A549 (cell line): ENCODE results near the gene ZDHHC19. TPM values are rescaled to one million over a fixed set of nuclear protein-coding genes. Genes with fewer than 3 reads are reported as not detected.
"Not testable (repeated sequence)": the region's sequence is repeated elsewhere in the genome, so short reads cannot be mapped to it uniquely, and the experiment has no call there.

Experiments used
- ATAC-seq, 2 experiments: fragments of 200-7000 bp in 1 of 2; fragments of >200 bp in 1 of 2; cut with Nextera tagmentation in 1 of 2; cut with Tn5 transposase in 1 of 2; 3 replicates each; pipeline versions ENCODE4 v1.8.0 to v1.9.1; 2018 to 2020; ENCODE audit warnings: mild to moderate bottlenecking in 1 of 2, moderate library complexity in 1 of 2
- CTCF ChIA-PET: fragments of 300-600 bp; sonication (Branson Sonifier 250); formaldehyde crosslinking; extraction: SDS; loops from one replicate; lab custom pipeline; 2021; ENCODE audit warnings: antibody characterized with exemption, inconsistent platforms; lab: Yijun Ruan, JAX
- POLR2A ChIA-PET: fragments of 350-600 bp; formaldehyde crosslinking; extraction: SDS; loops from one replicate; lab custom pipeline; 2021; ENCODE audit warnings: antibody characterized with exemption, inconsistent platforms; lab: Yijun Ruan, JAX
- DNase-seq, 2 experiments: peaks; one replicate each; pipeline versions ENCODE4 v3.0.0 to v3.0.0-alpha.2; 2011 to 2016; ENCODE audit warnings: low read depth in 1 of 2, low spot score in 1 of 2
- FAIRE-seq: peaks from 2 replicates; lab custom pipeline; 2011; peaks lifted over from hg19 to GRCh38; lab: Jason Lieb, UNC
- H3K27ac ChIP-seq, 2 experiments: fragments of >200 bp; sonication (Bioruptor Twin); formaldehyde crosslinking; 3 replicates each; pipeline ENCODE4 v1.5.1; 2016 to 2017
- H3K4me1 ChIP-seq: fragments of >200 bp; sonication (Bioruptor Twin); formaldehyde crosslinking; 3 replicates; pipeline ENCODE4 v1.6.1; 2016
- H3K4me2 ChIP-seq: fragments of >200 bp; sonication (Bioruptor Twin); formaldehyde crosslinking; 3 replicates; pipeline ENCODE4 v1.6.1; 2016
- H3K4me3 ChIP-seq: fragments of >200 bp; sonication (Bioruptor Twin); formaldehyde crosslinking; 3 replicates; pipeline ENCODE4 v1.5.1; 2016
- H3K9me3 ChIP-seq: fragments of >200 bp; sonication (Bioruptor Twin); formaldehyde crosslinking; 3 replicates; pipeline ENCODE4 v1.6.1; 2016
- BHLHE40 ChIP-seq: IDR thresholded peaks from 2 replicates; pipeline ENCODE4 v1.6.1; 2012; ENCODE audit warnings: low read depth, low read length, inconsistent platforms
- CBX8 ChIP-seq: fragments of 200-600 bp; sonication (generic); IDR thresholded peaks from 2 replicates; pipeline ENCODE4 v1.6.1; 2016
- CEBPB ChIP-seq, 2 experiments: fragments of >200 bp in 1 of 2; sonication (Bioruptor Twin) in 1 of 2; formaldehyde crosslinking in 1 of 2; IDR thresholded peaks; 2 replicates each; pipeline ENCODE4 v1.6.1; 2012 to 2016
- EHF ChIP-seq: fragments of 250-450 bp; sonication (Bioruptor Pico); IDR thresholded peaks from 2 replicates; pipeline ENCODE4 v1.5.0; 2020; ENCODE audit warnings: mild to moderate bottlenecking
- FOSB ChIP-seq: fragments of 250-450 bp; sonication (Bioruptor Pico); IDR thresholded peaks from 2 replicates; pipeline ENCODE4 v1.5.0; 2020; ENCODE audit warnings: mild to moderate bottlenecking, moderate library complexity
- FOSL2 ChIP-seq, 2 experiments: fragments of 450-650 bp in 1 of 2; fragments of >200 bp in 1 of 2; sonication (Bioruptor Twin) in 1 of 2; formaldehyde crosslinking; IDR thresholded peaks; 2 replicates each; pipeline versions ENCODE4 v1.5.0 to v1.6.1; 2016 to 2020; ENCODE audit warnings: mild to moderate bottlenecking in 1 of 2, moderate library complexity in 1 of 2
- JUN ChIP-seq, 2 experiments: fragments of >200 bp; sonication (Bioruptor Twin); formaldehyde crosslinking; IDR thresholded peaks; 2 replicates in 1 of 2; 3 replicates in 1 of 2; pipeline ENCODE4 v1.6.1; 2016 to 2017
- PHF8 ChIP-seq: fragments of 200-600 bp; sonication (generic); IDR thresholded peaks from 2 replicates; pipeline ENCODE4 v1.6.1; 2016; ENCODE audit warnings: low read depth, mild to moderate bottlenecking, antibody characterized with exemption, moderate library complexity, borderline replicate concordance
- POLR2AphosphoS2 ChIP-seq: conservative IDR thresholded peaks from 2 replicates; pipeline ENCODE4 v1.6.1; 2012; ENCODE audit warnings: low read length, improper control_type of control experiment, inconsistent platforms
- RAD21 ChIP-seq, 2 experiments: fragments of >200 bp in 1 of 2; sonication (Bioruptor Twin) in 1 of 2; formaldehyde crosslinking in 1 of 2; IDR thresholded peaks in 1 of 2; conservative IDR thresholded peaks in 1 of 2; 2 replicates in 1 of 2; 3 replicates in 1 of 2; pipeline ENCODE4 v1.6.1; 2012 to 2018; ENCODE audit warnings: inconsistent platforms in 1 of 2
- RCOR1 ChIP-seq: fragments of 150-350 bp; IDR thresholded peaks from 2 replicates; pipeline ENCODE4 v1.6.1; 2014; ENCODE audit warnings: antibody characterized with exemption, low read length, low read depth
- RFX5 ChIP-seq: fragments of 450-650 bp; IDR thresholded peaks from 2 replicates; pipeline ENCODE4 v1.7.1; 2014; ENCODE audit warnings: antibody characterized with exemption, mild to moderate bottlenecking, moderate library complexity
- SMC3 ChIP-seq: fragments of >200 bp; sonication (Bioruptor Twin); formaldehyde crosslinking; IDR thresholded peaks from 3 replicates; pipeline ENCODE4 v1.6.1; 2018; ENCODE audit warnings: inconsistent platforms
- SREBF2 ChIP-seq: fragments of 450-650 bp; IDR thresholded peaks from 2 replicates; pipeline ENCODE4 v1.6.1; 2014; ENCODE audit warnings: mild to moderate bottlenecking, moderate library complexity
- ZFP36 ChIP-seq: fragments of 450-650 bp; IDR thresholded peaks from 2 replicates; pipeline ENCODE4 v1.6.1; 2014; ENCODE audit warnings: borderline replicate concordance; ENCODE audit not compliant: partially characterized antibody
- WGBS: methylation state at CpG from one replicate; pipeline ENCODE4 v1.1.6; 2017; ENCODE audit errors: missing lambda C conversion rate; 5-methylcytosine and 5-hydroxymethylcytosine counted together
- polyA plus RNA-seq, 4 experiments: library from polyadenylated mRNA; depleted of rRNA in 3 of 4; stranded (reverse); fragments of >200 nt; fragmentation: RNase III in 1 of 4; extraction: RNeasy Plus Mini Kit Qiagen cat#74134 plus additional on column Dnase treatment in 1 of 4; gene quantifications; 2 replicates in 3 of 4; 3 replicates in 1 of 4; pipeline ENCODE4 v1.2.3, GENCODE V29; 2011 to 2017
- TF ChIP-seq, protein P1 (sequence below): fragments of 200-600 bp; sonication (generic); IDR thresholded peaks from 2 replicates; pipeline ENCODE4 v1.6.1; 2016; ENCODE audit warnings: antibody characterized with exemption, mild to moderate bottlenecking, moderate library complexity
- TF ChIP-seq, protein P2 (sequence below): fragments of 150-350 bp; IDR thresholded peaks from 2 replicates; pipeline ENCODE4 v1.6.1; 2014; ENCODE audit warnings: low read depth, mild to moderate bottlenecking, low read length
- TF ChIP-seq, protein P3 (sequence below): IDR thresholded peaks from 2 replicates; pipeline ENCODE4 v1.6.1; 2012

Gene ZDHHC19
- polyA plus RNA-seq, 2 of the 4 experiments (the other 2 are of a cell fraction): 0.15 TPM; not detected in 1

DNA sequence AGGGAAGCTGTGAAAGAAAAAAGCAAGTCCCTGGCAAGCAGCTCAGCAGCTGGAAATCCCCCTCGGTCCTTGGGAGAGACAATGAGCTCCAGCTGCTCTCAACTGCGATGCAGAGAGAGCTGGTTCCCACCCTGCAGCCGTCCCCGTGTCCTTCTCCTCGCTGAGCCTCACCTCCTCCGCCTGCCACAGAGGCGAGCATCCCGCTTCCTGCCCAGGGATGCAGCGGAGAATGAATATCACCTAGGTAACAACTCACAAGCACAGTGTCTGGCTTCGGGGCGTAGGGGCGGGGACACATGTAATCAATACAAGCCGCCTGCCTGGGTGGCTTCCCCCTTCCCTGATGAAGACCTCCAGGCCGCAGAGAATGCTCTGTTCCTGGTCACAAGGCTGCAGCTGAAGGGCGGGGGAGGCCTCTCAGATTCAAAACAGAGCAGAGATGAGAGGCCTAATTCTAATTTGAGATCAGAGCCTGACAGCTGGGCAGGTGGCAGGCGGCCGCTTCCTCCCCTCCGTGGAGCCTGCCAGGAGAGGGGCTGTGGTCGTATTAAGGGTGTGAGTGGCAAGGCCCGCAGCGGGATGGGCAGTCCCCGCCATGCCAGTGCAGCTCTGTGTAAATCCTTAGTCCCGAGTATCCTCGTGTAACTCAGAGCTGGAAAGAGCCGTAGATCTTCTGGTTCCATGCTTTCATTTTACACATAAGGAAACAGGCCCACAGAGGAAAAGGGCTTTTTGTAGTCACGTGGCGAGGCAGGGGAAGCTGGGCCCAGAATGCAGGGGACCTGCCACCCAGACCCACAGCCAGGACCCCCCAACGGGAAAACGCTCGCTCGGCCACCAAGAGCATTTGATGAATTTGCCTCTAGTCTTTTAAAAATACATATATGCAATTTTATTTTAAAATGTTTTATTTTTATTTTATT, 24.3 kb downstream of the ZDHHC19 start:
- FAIRE-seq: no peak
- H3K4me2 ChIP-seq: no peak overlapping the region
- 80% methylated on average over 28 of the region's 31 CpGs for WGBS
- ATAC-seq: no peak
- DNase-seq: no peak
- no peaks in the 10 kb centered on the region for H3K9me3 ChIP-seq
- H3K27ac ChIP-seq: no peak overlapping the region
- POLR2A ChIA-PET: no interaction called here
- CTCF ChIA-PET: interaction anchor here (0.7 to 4.1 kb wide), 3 partner anchors 9 to 113 kb away, joined by 4 to 21 read pairs (median 4); no protein-coding TSS in a partner anchor
- no peaks in the 10 kb centered on the region for H3K4me1 ChIP-seq
- TF ChIP-seq, protein P1, sequence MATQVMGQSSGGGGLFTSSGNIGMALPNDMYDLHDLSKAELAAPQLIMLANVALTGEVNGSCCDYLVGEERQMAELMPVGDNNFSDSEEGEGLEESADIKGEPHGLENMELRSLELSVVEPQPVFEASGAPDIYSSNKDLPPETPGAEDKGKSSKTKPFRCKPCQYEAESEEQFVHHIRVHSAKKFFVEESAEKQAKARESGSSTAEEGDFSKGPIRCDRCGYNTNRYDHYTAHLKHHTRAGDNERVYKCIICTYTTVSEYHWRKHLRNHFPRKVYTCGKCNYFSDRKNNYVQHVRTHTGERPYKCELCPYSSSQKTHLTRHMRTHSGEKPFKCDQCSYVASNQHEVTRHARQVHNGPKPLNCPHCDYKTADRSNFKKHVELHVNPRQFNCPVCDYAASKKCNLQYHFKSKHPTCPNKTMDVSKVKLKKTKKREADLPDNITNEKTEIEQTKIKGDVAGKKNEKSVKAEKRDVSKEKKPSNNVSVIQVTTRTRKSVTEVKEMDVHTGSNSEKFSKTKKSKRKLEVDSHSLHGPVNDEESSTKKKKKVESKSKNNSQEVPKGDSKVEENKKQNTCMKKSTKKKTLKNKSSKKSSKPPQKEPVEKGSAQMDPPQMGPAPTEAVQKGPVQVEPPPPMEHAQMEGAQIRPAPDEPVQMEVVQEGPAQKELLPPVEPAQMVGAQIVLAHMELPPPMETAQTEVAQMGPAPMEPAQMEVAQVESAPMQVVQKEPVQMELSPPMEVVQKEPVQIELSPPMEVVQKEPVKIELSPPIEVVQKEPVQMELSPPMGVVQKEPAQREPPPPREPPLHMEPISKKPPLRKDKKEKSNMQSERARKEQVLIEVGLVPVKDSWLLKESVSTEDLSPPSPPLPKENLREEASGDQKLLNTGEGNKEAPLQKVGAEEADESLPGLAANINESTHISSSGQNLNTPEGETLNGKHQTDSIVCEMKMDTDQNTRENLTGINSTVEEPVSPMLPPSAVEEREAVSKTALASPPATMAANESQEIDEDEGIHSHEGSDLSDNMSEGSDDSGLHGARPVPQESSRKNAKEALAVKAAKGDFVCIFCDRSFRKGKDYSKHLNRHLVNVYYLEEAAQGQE: no peak
- no peak for TF ChIP-seq RAD21 (conservative IDR thresholded peaks at IDR 0.05 in 1 of 2, IDR thresholded peaks at IDR 0.05 in 1 of 2)
- TF ChIP-seq SREBF2: no peak
- no peak for TF ChIP-seq BHLHE40
- TF ChIP-seq RFX5: no peak
- TF ChIP-seq, protein P2, sequence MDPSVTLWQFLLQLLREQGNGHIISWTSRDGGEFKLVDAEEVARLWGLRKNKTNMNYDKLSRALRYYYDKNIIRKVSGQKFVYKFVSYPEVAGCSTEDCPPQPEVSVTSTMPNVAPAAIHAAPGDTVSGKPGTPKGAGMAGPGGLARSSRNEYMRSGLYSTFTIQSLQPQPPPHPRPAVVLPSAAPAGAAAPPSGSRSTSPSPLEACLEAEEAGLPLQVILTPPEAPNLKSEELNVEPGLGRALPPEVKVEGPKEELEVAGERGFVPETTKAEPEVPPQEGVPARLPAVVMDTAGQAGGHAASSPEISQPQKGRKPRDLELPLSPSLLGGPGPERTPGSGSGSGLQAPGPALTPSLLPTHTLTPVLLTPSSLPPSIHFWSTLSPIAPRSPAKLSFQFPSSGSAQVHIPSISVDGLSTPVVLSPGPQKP: no peak
- no peak for TF ChIP-seq SMC3
- TF ChIP-seq, protein P3, sequence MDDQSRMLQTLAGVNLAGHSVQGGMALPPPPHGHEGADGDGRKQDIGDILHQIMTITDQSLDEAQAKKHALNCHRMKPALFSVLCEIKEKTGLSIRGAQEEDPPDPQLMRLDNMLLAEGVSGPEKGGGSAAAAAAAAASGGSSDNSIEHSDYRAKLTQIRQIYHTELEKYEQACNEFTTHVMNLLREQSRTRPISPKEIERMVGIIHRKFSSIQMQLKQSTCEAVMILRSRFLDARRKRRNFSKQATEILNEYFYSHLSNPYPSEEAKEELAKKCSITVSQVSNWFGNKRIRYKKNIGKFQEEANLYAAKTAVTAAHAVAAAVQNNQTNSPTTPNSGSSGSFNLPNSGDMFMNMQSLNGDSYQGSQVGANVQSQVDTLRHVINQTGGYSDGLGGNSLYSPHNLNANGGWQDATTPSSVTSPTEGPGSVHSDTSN: no peak
- no peak for TF ChIP-seq ZFP36
- TF ChIP-seq PHF8: no peak
- no peak for TF ChIP-seq JUN (IDR thresholded peaks at IDR 0.05)
- no peak for TF ChIP-seq EHF (CRISPR knock-in tag)
- no peak for TF ChIP-seq FOSB (CRISPR knock-in tag)
- TF ChIP-seq POLR2AphosphoS2: no peak
- no peak for TF ChIP-seq RCOR1
- no peak for TF ChIP-seq CBX8
- H3K4me3 ChIP-seq: no peak overlapping the region

DNA sequence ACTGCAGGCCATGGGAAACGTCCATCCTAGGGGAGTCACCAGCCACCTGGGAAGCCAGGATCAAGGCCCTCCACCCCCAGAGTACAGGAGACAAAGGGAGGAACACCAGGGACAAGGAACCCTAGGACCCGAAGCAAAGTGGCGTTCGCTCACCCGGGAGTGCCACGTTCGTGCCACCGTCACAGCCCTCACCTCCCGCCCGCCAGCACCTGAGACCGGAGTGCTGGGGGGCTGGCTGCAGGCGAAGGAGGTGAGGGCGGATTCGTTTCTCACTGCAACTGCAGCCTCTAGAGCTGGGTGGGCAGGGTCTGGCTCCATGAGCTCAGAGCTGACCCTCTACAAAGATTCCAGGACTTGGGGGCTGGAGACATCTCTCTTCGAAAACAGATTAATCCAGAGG, 26.3 kb downstream of the ZDHHC19 start:
- DNase-seq (no peak), FAIRE-seq (no peak), ATAC-seq (no peak)
- Histone ChIP-seq H3K4me2 (no peak overlapping the region), H3K9me3 (no peaks in the 10 kb centered on the region), H3K4me1 (no peaks in the 10 kb centered on the region), H3K27ac (no peak overlapping the region), H3K4me3 (no peak overlapping the region)
- no peak for TF ChIP-seq FOSL2 (IDR thresholded peaks at IDR 0.05)
- no peak for TF ChIP-seq FOSL2 (CRISPR knock-in tag; IDR thresholded peaks at IDR 0.05)
- no peak for TF ChIP-seq CEBPB (IDR thresholded peaks at IDR 0.05)
- ChIA-PET POLR2A (no interaction called here), CTCF (interaction anchor here (4.1 kb wide), 1 partner anchor 11 kb away, joined by 21 read pairs; no protein-coding TSS in a partner anchor)
- WGBS: 98% methylated on average over 10 of the region's 15 CpGs

DNA sequence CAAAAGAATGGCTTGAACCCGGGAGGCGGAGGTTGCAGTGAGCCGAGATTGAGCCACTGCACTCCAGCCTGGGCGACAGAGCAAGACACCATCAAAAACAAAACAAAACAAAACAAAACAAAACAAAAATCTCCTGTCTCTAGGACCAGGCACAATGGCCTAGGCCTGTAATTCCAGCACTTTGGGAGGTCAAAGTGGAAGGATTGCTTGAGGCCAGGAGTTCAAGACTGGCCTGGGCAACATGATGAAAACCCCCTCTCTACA, 27.1 kb downstream of the ZDHHC19 start:
- ATAC-seq, POLR2A ChIA-PET: not testable (repeated sequence)

More for the DNA sequence above, 27.1 kb downstream of the ZDHHC19 start:
- CTCF ChIA-PET, FAIRE-seq, H3K4me1 ChIP-seq, DNase-seq, H3K4me2 ChIP-seq, H3K9me3 ChIP-seq, H3K4me3 ChIP-seq, H3K27ac ChIP-seq: not testable (repeated sequence)
- WGBS: 49% methylated on average over 4 of the region's 4 CpGs
